NCI-H2171 treated with DMSO at 0.1 percent for 48 hours (cell line): Measurements from ENCODE around the gene RPS6KA1.
"Not testable (repeated sequence)": the region's sequence is repeated elsewhere in the genome, so short reads cannot be mapped to it uniquely, and the experiment has no call there.

Experiments
- DNase-seq: peaks from one replicate; lab custom pipeline; 2025; lab: John Stamatoyannopoulos, UW

The RPS6KA1 gene

DNA sequence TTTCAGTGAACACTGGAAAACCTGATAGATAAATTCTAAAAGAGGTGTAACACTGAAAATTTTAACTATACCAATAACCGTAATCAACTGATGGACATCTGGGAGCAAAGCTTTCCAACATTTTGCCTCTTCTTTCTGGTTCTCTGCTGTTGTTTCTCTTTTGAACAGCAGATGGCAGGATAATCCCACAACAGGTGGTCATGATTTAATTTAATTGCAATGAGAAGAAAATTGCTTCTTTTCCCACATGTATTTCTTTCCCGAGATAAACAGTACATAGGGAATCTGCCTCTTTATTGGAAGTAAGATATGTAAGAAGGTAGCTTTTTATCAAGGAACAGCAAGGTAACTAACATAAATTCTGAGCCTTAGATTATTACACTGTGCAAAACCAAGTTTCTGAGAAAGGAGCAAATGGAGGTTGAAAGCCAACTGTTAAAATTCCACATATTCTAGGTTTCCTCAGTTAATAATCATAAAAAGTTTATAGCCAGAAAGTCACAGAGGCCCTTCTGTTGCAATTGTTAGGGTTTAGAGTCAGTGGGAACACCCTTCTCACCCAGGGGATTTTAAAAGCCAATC, 72.9 kb downstream of the RPS6KA1 start:
- DNase-seq, result peak; percentile 69

DNA sequence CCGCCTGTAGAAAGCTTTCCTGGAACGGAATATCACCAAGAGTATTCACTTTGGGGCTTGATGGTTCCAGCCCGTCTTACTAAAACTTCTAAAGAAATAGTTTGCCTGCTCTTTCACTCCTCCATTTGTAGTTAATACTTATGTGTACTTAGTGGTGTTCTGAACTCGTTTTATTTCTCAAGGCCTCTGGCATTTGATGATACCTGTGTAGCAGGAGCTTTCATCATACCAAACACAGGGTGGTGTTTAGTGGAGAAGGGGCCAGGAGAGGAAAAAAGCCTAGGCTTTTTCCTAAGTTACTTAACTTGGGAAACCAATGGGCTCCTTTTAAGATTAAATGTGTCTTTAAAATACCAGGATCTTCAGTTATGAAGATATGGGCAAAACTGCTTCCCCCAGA, 74.3 kb downstream of the RPS6KA1 start:
- DNase-seq, result no peak

DNA sequence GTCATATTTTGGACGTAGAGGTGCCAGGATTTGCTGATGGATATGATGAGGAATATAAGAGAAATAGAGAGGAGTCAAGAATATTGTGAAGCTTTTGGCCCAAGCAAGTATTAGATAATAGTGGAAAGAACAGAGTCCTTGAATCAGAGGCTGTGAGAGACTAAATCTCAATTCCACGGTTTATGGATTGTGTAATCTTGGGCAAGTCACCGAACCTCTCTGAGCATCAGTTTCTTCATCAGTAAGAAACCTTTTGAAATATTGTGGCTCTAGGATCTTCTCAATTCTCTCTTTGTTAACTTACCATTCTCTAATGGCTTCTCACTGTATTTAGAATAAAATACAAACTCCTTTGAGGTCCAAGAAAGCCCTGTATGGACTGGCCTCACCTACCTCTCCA, 77.6 kb downstream of the RPS6KA1 start:
- no peak for DNase-seq

DNA sequence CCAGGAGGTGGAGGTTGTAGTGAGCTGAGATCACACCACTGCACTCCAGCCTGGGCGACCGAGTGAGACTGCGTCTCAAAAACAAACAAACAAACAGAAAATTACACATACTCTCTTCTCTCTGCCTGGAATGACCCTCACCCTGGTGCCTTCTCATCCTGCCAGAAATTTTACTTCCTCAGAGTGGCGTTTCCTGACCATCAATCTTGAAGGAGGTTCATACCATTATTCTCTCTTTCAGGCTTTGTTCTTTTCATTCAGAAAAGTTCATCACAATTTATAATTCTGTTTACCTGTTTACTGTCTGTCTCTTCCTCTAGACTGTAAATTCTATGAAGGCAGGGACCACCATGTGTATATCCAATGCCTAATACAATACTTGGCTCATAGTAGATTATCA, 79.3 kb downstream of the RPS6KA1 start:
- DNase-seq, result no peak

- no peak for DNase-seq
These were observed 81.2 kb downstream of the RPS6KA1 start for GRCh38 chr1:26610781-26611180.

DNA sequence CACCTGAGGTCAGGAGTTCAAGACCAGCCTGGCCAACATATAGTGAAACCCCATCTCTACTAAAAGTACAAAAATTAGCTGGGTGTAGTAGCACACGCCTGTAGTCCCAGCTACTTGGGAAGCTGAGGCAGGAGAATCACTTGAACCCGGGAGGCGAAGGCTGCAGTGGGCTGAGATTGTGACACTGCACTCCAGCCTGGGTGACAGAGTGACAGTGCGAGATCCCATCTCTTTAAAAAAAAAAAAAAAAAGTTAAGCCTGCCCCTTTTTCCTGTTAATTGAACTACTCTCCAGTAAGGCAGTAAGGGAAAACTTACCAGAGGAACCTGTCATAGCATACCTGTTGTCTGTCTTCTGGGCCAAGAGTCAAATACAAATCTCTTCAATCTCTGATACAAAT, 83.1 kb downstream of the RPS6KA1 start:
- DNase-seq, result not testable (repeated sequence)

DNA sequence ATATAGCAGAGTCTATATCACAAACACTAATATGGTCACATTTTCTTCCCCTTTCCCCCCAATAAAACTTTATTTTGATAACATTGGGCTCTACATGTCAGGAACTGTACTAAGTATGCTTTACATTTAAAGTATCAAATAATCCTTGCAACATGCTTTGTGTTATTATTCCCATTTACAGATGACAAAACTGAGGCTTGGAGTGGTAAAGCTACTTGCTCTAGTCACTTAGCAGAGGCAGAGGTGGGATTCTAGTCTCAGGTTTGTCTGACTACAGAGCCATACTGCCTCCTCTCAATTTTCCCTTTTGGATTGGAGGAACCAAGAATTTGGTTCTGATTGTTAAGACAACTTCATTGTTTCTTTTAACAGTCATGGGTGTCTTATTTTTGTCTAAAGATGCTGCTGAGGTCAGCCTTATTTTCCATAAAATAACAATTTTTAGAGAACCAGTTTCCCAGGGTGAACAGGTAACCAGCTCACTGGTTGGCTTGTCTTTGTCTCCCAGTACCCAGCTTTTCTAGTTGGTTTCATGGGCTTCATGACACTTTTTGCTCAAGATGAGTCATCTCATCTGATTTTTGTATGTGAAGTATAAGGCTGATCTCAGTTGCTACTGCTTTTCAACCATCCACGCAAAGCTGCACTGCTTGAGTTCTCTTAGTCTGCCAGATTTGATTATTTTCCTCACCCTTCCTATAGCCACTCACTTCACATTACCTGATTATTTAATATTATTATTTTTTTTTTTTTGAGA, 85.3 kb downstream of the RPS6KA1 start:
- no peak for DNase-seq

DNA sequence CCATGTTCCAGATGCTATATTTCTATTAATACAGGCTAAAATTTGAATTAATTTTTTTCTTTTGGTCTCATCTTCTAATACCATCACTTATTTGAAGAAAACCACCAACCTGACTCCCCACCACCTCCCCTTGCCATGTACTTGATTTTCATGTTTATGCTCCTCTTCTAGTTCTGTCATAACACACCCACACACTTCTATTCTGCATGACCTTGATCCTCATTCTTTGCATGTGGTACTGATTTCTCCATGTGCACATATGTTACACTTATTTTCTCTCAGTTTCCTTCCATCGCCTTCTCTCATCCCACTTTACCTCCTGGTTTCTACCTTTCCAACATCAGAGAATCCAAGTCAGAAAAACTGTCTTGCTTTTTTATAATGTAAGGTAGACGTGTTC, 87.3 kb downstream of the RPS6KA1 start:
- no peak for DNase-seq

GRCh38 chr1:26618561-26618960, 89.0 kb downstream of the RPS6KA1 start:
- no peak for DNase-seq
